ENCODE measurements around the gene LACTB. TPM values are rescaled to one million over a fixed set of nuclear protein-coding genes. Genes with fewer than 3 reads are reported as not detected.

LACTB gene
- polyA plus RNA-seq = 10 to 100 TPM; 13.9 to 26.7 (median 20.8) TPM
- long read RNA-seq, donor 1 = 0 reads
- long read RNA-seq, donor 2, partial matches to known transcripts = 0 of 3 reads
- long read RNA-seq, donor 2, other reads (novel, unspliced or antisense) = 0 of 3 reads
- long read RNA-seq, donor 3, partial matches to known transcripts = 0 of 3 reads
- long read RNA-seq, donor 3, other reads (novel, unspliced or antisense) = 0 of 3 reads
- long read RNA-seq, donor 4 = 0 reads
- long read RNA-seq, donor 5, partial matches to known transcripts = 0 of 1 reads
- long read RNA-seq, donor 5, other reads (novel, unspliced or antisense) = 0 of 1 reads
- long read RNA-seq, donor 6, partial matches to known transcripts = 121 of 383 reads
- long read RNA-seq, donor 6, other reads (novel, unspliced or antisense) = 260 of 383 reads
- long read RNA-seq, donor 7, transcript LACTB-201 (6 exons, 1,972 nt) = major isoform, 9 of 13 reads
- long read RNA-seq, donor 7, partial matches to known transcripts = 0 of 13 reads
- long read RNA-seq, donor 7, other reads (novel, unspliced or antisense) = 0 of 13 reads
- long read RNA-seq, donor 8 = 0 reads
- long read RNA-seq, donor 9 = 0 reads
- long read RNA-seq, donor 10, partial matches to known transcripts = 0 of 4 reads
- long read RNA-seq, donor 10, other reads (novel, unspliced or antisense) = 0 of 4 reads

GRCh38 chr15:63121382-63122001, at the start of gene LACTB:
Gene LACTB (plus strand): TSS chr15:63121861. CDS start chr15:63121872, 11 bp downstream.
- FAIRE-seq = no peak

GRCh38 chr15:63072023-63072650, 49.5 kb upstream of the LACTB start:
- Histone ChIP-seq H3K4me1 (ENCODE audit: control insufficient read depth in 3 of 3, insufficient read depth in 2 of 3, low read depth in 1 of 3, low read length in 2 of 3) (peaks cover 0 to 26% (median 7%) of the 10 kb centered on the region in 3 donors), H3K4me3 (ENCODE audit: low read depth in 1 of 3, low read length in 3 of 3) (no peak overlapping the region), H3K27ac (ENCODE audit: low read depth in 1 of 3, low read length in 2 of 3) (no peak overlapping the region), H3K36me3 (ENCODE audit: control insufficient read depth in 3 of 3, insufficient read depth in 2 of 3, low read depth in 1 of 3, low read length in 3 of 3) (peaks cover 4 to 29% (median 15%) of the 10 kb centered on the region in 3 donors), H3K27me3 (ENCODE audit: control insufficient read depth in 3 of 3, insufficient read depth in 3 of 3, low read length in 3 of 3) (no peaks in the 10 kb centered on the region), H3K9me3 (ENCODE audit: control insufficient read depth in 2 of 2, insufficient read depth in 1 of 2, low read depth in 1 of 2, low read length in 1 of 2) (no peaks in the 10 kb centered on the region)
- 57 to 93% (median 91%) methylated on average over 3 of the region's 3 CpGs for WGBS, 3 donors
- no peak for FAIRE-seq
- DNase-seq = no peak

More at GRCh38 chr15:63121382-63122001, at the start of gene LACTB:
- Histone ChIP-seq H3K4me1 (ENCODE audit: control insufficient read depth in 3 of 3, insufficient read depth in 2 of 3, low read depth in 1 of 3, low read length in 2 of 3) (peaks cover 0 to 5% (median 3%) of the 10 kb centered on the region in 3 donors), H3K27ac (ENCODE audit: low read depth in 1 of 3, low read length in 2 of 3) (peak within 1 kb of the TSS; percentile 88 to 97 (median 95)), H3K4me3 (ENCODE audit: low read depth in 1 of 3, low read length in 3 of 3) (peak within 1 kb of the TSS; percentile 87 to 90 (median 89)), H3K27me3 (ENCODE audit: control insufficient read depth in 3 of 3, insufficient read depth in 3 of 3, low read length in 3 of 3) (no peaks in the 10 kb centered on the region), H3K36me3 (ENCODE audit: control insufficient read depth in 3 of 3, insufficient read depth in 2 of 3, low read depth in 1 of 3, low read length in 3 of 3) (peaks cover 0 to 14% (median 3%) of the 10 kb centered on the region in 3 donors), H3K9me3 (ENCODE audit: control insufficient read depth in 2 of 2, insufficient read depth in 1 of 2, low read depth in 1 of 2, low read length in 1 of 2) (peaks cover 0 to 12% of the 10 kb centered on the region in 2 donors)
- peak; percentile 92 to 93 for DNase-seq
- 3 to 6% (median 4%) methylated on average over 26 to 40 of the region's 40 CpGs for WGBS, 3 donors

GRCh38 chr15:63072809-63073277, 48.8 kb upstream of the LACTB start:
- Histone ChIP-seq H3K4me3 (ENCODE audit: low read depth in 1 of 3, low read length in 3 of 3) (no peak overlapping the region), H3K27me3 (ENCODE audit: control insufficient read depth in 3 of 3, insufficient read depth in 3 of 3, low read length in 3 of 3) (no peaks in the 10 kb centered on the region), H3K36me3 (ENCODE audit: control insufficient read depth in 3 of 3, insufficient read depth in 2 of 3, low read depth in 1 of 3, low read length in 3 of 3) (peaks cover 4 to 24% (median 13%) of the 10 kb centered on the region in 3 donors), H3K9me3 (ENCODE audit: control insufficient read depth in 2 of 2, insufficient read depth in 1 of 2, low read depth in 1 of 2, low read length in 1 of 2) (no peaks in the 10 kb centered on the region), H3K27ac (ENCODE audit: low read depth in 1 of 3, low read length in 2 of 3) (peak overlapping the region in 2 of 3 donors; percentile 39 to 53), H3K4me1 (ENCODE audit: control insufficient read depth in 3 of 3, insufficient read depth in 2 of 3, low read depth in 1 of 3, low read length in 2 of 3) (peaks cover 0 to 26% (median 7%) of the 10 kb centered on the region in 3 donors)
- FAIRE-seq = no peak
- DNase-seq = no peak
- 84 to 92% (median 89%) methylated on average over 9 of the region's 9 CpGs for WGBS, 3 donors

- peak; percentile 42 to 91 for DNase-seq
- Histone ChIP-seq H3K4me1 (ENCODE audit: control insufficient read depth in 3 of 3, insufficient read depth in 2 of 3, low read depth in 1 of 3, low read length in 2 of 3) (peaks cover 0 to 26% (median 7%) of the 10 kb centered on the region in 3 donors), H3K9me3 (ENCODE audit: control insufficient read depth in 2 of 2, insufficient read depth in 1 of 2, low read depth in 1 of 2, low read length in 1 of 2) (no peaks in the 10 kb centered on the region), H3K4me3 (ENCODE audit: low read depth in 1 of 3, low read length in 3 of 3) (no peak overlapping the region), H3K27me3 (ENCODE audit: control insufficient read depth in 3 of 3, insufficient read depth in 3 of 3, low read length in 3 of 3) (no peaks in the 10 kb centered on the region), H3K36me3 (ENCODE audit: control insufficient read depth in 3 of 3, insufficient read depth in 2 of 3, low read depth in 1 of 3, low read length in 3 of 3) (peaks cover 4 to 16% (median 6%) of the 10 kb centered on the region in 3 donors), H3K27ac (ENCODE audit: low read depth in 1 of 3, low read length in 2 of 3) (peak overlapping the region; percentile 5 to 53 (median 39))
- 20 to 56% (median 34%) methylated on average over 9 of the region's 9 CpGs for WGBS, 3 donors
- FAIRE-seq = no peak
These were observed 48.0 kb upstream of the LACTB start for GRCh38 chr15:63073497-63074172.

- DNase-seq = peak in 1 of 2 donors; percentile 40
- WGBS, 3 donors = 56 to 63% (median 59%) methylated on average over 17 of the region's 17 CpGs
- peaks cover 0 to 6% (median 6%) of the 10 kb centered on the region in 3 donors for H3K36me3 ChIP-seq (ENCODE audit: control insufficient read depth in 3 of 3, insufficient read depth in 2 of 3, low read depth in 1 of 3, low read length in 3 of 3)
- peak overlapping the region in 2 of 3 donors; percentile 11 to 54 for H3K27ac ChIP-seq (ENCODE audit: low read depth in 1 of 3, low read length in 2 of 3)
- H3K9me3 ChIP-seq (ENCODE audit: control insufficient read depth in 2 of 2, insufficient read depth in 1 of 2, low read depth in 1 of 2, low read length in 1 of 2) = no peaks in the 10 kb centered on the region
- H3K4me3 ChIP-seq (ENCODE audit: low read depth in 1 of 3, low read length in 3 of 3) = no peak overlapping the region
- peaks cover 0 to 26% (median 10%) of the 10 kb centered on the region in 3 donors for H3K4me1 ChIP-seq (ENCODE audit: control insufficient read depth in 3 of 3, insufficient read depth in 2 of 3, low read depth in 1 of 3, low read length in 2 of 3)
- no peak for FAIRE-seq
- no peaks in the 10 kb centered on the region for H3K27me3 ChIP-seq (ENCODE audit: control insufficient read depth in 3 of 3, insufficient read depth in 3 of 3, low read length in 3 of 3)
These were observed 46.4 kb upstream of the LACTB start for GRCh38 chr15:63075015-63075983.

- H3K27ac ChIP-seq (ENCODE audit: low read depth in 1 of 3, low read length in 2 of 3) = peak overlapping the region in 1 of 3 donors; percentile 11
- FAIRE-seq (no peak), DNase-seq (no peak)
- no peak overlapping the region for H3K4me3 ChIP-seq (ENCODE audit: low read depth in 1 of 3, low read length in 3 of 3)
- H3K36me3 ChIP-seq (ENCODE audit: control insufficient read depth in 3 of 3, insufficient read depth in 2 of 3, low read depth in 1 of 3, low read length in 3 of 3) = peaks cover 0 to 3% (median 2%) of the 10 kb centered on the region in 3 donors
- H3K9me3 ChIP-seq (ENCODE audit: control insufficient read depth in 2 of 2, insufficient read depth in 1 of 2, low read depth in 1 of 2, low read length in 1 of 2) = no peaks in the 10 kb centered on the region
- H3K27me3 ChIP-seq (ENCODE audit: control insufficient read depth in 3 of 3, insufficient read depth in 3 of 3, low read length in 3 of 3) = no peaks in the 10 kb centered on the region
- 67 to 75% (median 68%) methylated on average over 12 of the region's 12 CpGs for WGBS, 3 donors
- peaks cover 0 to 26% (median 10%) of the 10 kb centered on the region in 3 donors for H3K4me1 ChIP-seq (ENCODE audit: control insufficient read depth in 3 of 3, insufficient read depth in 2 of 3, low read depth in 1 of 3, low read length in 2 of 3)
These were observed 45.5 kb upstream of the LACTB start for GRCh38 chr15:63075984-63076713.

Data from small intestine (tissue), 16 donors.